IPS-NIHi11 (cell line): ENCODE results near the gene DGKB.

ENCODE experiments used
- DNase-seq: peaks from one replicate; pipeline ENCODE4 v3.0.0; 2012; ENCODE audit warnings: mixed read lengths, low spot score

The DGKB gene

GRCh38 chr7:14821757-14822480 lies 80.6 kb downstream of the DGKB start:
- no peak for DNase-seq

GRCh38 chr7:14818871-14819270 lies 83.7 kb downstream of the DGKB start:
- DNase-seq = no peak

- no peak for DNase-seq
Measured at GRCh38 chr7:14817829-14818614, 84.5 kb downstream of the DGKB start.

- no peak for DNase-seq
Measured at GRCh38 chr7:14807507-14807906, 95.0 kb downstream of the DGKB start.

GRCh38 chr7:14806891-14807290 lies 95.7 kb downstream of the DGKB start:
- DNase-seq = no peak

GRCh38 chr7:14805105-14805719 lies 97.3 kb downstream of the DGKB start:
- no peak for DNase-seq

- no peak for DNase-seq
Measured at GRCh38 chr7:14800664-14801063, 101.9 kb downstream of the DGKB start.

- peak; percentile 11 for DNase-seq
Measured at GRCh38 chr7:14793151-14793550, 109.4 kb downstream of the DGKB start.

GRCh38 chr7:14787551-14787950 lies 115.0 kb downstream of the DGKB start:
- DNase-seq = no peak

GRCh38 chr7:14786314-14786895 lies 116.1 kb downstream of the DGKB start:
- DNase-seq = no peak

GRCh38 chr7:14777806-14778205 lies 124.7 kb downstream of the DGKB start:
- DNase-seq = no peak

GRCh38 chr7:14776266-14776665 lies 126.3 kb downstream of the DGKB start:
- no peak for DNase-seq

GRCh38 chr7:14773729-14774271 lies 128.8 kb downstream of the DGKB start:
- DNase-seq = no peak

- no peak for DNase-seq
Measured at GRCh38 chr7:14770614-14771013, 131.9 kb downstream of the DGKB start.

GRCh38 chr7:14769261-14769660 lies 133.3 kb downstream of the DGKB start:
- DNase-seq = no peak

GRCh38 chr7:14767716-14768425 lies 134.7 kb downstream of the DGKB start:
- DNase-seq = no peak

GRCh38 chr7:14766747-14767146 lies 135.8 kb downstream of the DGKB start:
- no peak for DNase-seq

GRCh38 chr7:14765731-14766130 lies 136.8 kb downstream of the DGKB start:
- no peak for DNase-seq

- DNase-seq = no peak
Measured at GRCh38 chr7:14762561-14762960, 140.0 kb downstream of the DGKB start.

GRCh38 chr7:14761510-14762296 lies 140.8 kb downstream of the DGKB start:
- no peak for DNase-seq
